Testis (tissue), 2 donors: ENCODE data around the gene SNAP25.

Experiments
- CTCF ChIP-seq, 3 experiments: fragments of 450-650 bp in 2 of 3; fragments of 200-600 bp in 1 of 3; sonication (generic) in 1 of 3; IDR thresholded peaks; one replicate each; pipeline ENCODE4 v1.5.1; 2016 to 2019; ENCODE audit warnings: antibody characterized with exemption in 3 of 3, mild to moderate bottlenecking in 2 of 3, moderate library complexity in 1 of 3
- POLR2A ChIP-seq: fragments of 450-650 bp; IDR thresholded peaks from one replicate; pipeline ENCODE4 v1.6.1; 2017; ENCODE audit warnings: antibody characterized with exemption, mild to moderate bottlenecking, moderate library complexity

GRCh38 chr20:10172998-10173655, 45.5 kb upstream of the SNAP25 start:
- no peak for TF ChIP-seq POLR2A
- no peak for TF ChIP-seq CTCF (IDR thresholded peaks at IDR 0.05)
